ENCODE data around the gene RAB6A.

The RAB6A gene

DNA sequence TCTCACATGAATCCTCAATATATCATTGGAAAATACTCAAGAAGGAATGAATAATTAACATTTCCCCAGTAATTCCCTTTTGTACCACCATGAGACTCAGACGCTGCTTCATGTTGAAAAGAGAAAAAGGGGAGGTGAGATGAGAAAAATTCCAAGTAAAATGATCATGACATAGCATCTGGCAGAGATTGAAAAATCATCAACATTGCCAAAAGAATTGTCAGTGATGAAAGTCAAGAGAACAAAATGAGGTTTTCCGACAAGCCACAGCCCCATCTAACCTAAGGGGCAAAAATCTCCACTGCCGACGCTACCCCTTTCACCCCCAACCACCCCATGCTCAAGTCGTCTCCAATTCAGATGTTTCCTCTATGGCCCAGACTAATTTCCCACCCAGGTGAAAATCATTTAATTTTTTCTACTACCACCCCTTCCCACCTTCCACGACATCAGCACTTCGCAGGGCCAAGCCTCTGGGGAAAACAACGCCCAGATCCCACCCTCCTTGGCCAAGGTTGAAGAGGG is 1.2 kb downstream of the RAB6A start:
- H3K27ac ChIP-seq (ENCODE audit: low read length): no peak overlapping the region
- H2AFZ ChIP-seq (ENCODE audit: low read length): peak overlapping the region; percentile 70
- H3K4me1 ChIP-seq (ENCODE audit: low read length): peaks cover 13% of the 10 kb centered on the region; the same call in 1 of the 2 replicates

DNA sequence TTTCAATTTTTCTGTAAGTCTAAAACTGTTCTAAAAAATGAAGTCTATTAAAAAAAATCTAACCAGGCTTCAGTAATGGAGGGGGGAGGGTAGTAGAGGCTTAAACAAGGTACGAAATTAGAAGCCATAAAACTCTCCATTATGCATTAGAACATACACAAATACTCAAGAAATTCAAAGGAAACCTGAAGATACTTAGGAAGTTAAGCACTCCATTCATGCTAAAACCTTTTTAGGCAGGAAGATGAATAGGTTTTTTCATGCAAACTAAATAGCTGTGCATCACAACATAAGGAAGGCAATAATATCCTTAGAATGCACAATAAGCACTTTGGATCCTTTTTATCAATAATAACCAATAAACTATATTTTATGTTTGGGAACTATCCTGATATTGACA is 2.4 kb downstream of the RAB6A start:
- Histone ChIP-seq H4K20me1 (ENCODE audit: insufficient read depth, low read length) (no peaks in the 10 kb centered on the region), H3K27ac (ENCODE audit: low read length) (no peak overlapping the region), H3K9me2 (replicated peaks; ENCODE audit: insufficient read depth, low read length) (no peaks in the 10 kb centered on the region), H3F3A (ENCODE audit: insufficient read depth, low read length) (peaks cover 3% of the 10 kb centered on the region; the same call in 1 of the 2 replicates), H2AFZ (ENCODE audit: low read length) (no peak overlapping the region), H3K4me1 (ENCODE audit: low read length) (peaks cover 13% of the 10 kb centered on the region; the same call in 1 of the 2 replicates), H3K4me3 (ENCODE audit: low read length) (no peak overlapping the region; the same call in 1 of the 2 replicates), H3K9ac (ENCODE audit: low read length) (no peak overlapping the region), H3K27me3 (replicated peaks; ENCODE audit: insufficient read depth, low read length) (no peaks in the 10 kb centered on the region), H3K36me3 (replicated peaks; ENCODE audit: insufficient read depth, low read length) (no peaks in the 10 kb centered on the region), H3K79me2 (ENCODE audit: low read length) (peaks cover 67% of the 10 kb centered on the region), H3K4me2 (ENCODE audit: low read depth, low read length) (peak overlapping the region; percentile 72; the same call in 1 of the 2 replicates), H3K9me3 (replicated peaks; ENCODE audit: insufficient read depth, low read length) (no peaks in the 10 kb centered on the region)
- DNase-seq: no peak
- TF ChIP-seq EZH2 (optimal IDR thresholded peaks at IDR 0.05; ENCODE audit: low read depth, low read length) (no peak), EZH2phosphoT487 (IDR thresholded peaks at IDR 0.05; ENCODE audit: low read length) (no peak)
- TF ChIP-seq, protein P1, sequence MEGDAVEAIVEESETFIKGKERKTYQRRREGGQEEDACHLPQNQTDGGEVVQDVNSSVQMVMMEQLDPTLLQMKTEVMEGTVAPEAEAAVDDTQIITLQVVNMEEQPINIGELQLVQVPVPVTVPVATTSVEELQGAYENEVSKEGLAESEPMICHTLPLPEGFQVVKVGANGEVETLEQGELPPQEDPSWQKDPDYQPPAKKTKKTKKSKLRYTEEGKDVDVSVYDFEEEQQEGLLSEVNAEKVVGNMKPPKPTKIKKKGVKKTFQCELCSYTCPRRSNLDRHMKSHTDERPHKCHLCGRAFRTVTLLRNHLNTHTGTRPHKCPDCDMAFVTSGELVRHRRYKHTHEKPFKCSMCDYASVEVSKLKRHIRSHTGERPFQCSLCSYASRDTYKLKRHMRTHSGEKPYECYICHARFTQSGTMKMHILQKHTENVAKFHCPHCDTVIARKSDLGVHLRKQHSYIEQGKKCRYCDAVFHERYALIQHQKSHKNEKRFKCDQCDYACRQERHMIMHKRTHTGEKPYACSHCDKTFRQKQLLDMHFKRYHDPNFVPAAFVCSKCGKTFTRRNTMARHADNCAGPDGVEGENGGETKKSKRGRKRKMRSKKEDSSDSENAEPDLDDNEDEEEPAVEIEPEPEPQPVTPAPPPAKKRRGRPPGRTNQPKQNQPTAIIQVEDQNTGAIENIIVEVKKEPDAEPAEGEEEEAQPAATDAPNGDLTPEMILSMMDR (IDR thresholded peaks at IDR 0.05; ENCODE audit: low read length): no peak

More for the DNA sequence above, 1.2 kb downstream of the RAB6A start:
- peaks cover 55% of the 10 kb centered on the region for H3K79me2 ChIP-seq (ENCODE audit: low read length)
- no peaks in the 10 kb centered on the region for H3K27me3 ChIP-seq (replicated peaks; ENCODE audit: insufficient read depth, low read length)
- peak overlapping the region; percentile 72 for H3K4me2 ChIP-seq (ENCODE audit: low read depth, low read length)
- H3F3A ChIP-seq (ENCODE audit: insufficient read depth, low read length): peaks cover 3% of the 10 kb centered on the region; the same call in 1 of the 2 replicates
- no peaks in the 10 kb centered on the region for H3K9me3 ChIP-seq (replicated peaks; ENCODE audit: insufficient read depth, low read length)
- no peak for DNase-seq
- no peaks in the 10 kb centered on the region for H4K20me1 ChIP-seq (ENCODE audit: insufficient read depth, low read length)
- no peaks in the 10 kb centered on the region for H3K36me3 ChIP-seq (replicated peaks; ENCODE audit: insufficient read depth, low read length)
- TF ChIP-seq EZH2phosphoT487 (IDR thresholded peaks at IDR 0.05; ENCODE audit: low read length): no peak
- TF ChIP-seq, protein P1 (IDR thresholded peaks at IDR 0.05; ENCODE audit: low read length): no peak; the same call in 1 of the 2 replicates
- TF ChIP-seq EZH2 (optimal IDR thresholded peaks at IDR 0.05; ENCODE audit: low read depth, low read length): no peak
- H3K4me3 ChIP-seq (ENCODE audit: low read length): peak overlapping the region; percentile 95
- peak overlapping the region; percentile 83; the same call in 1 of the 2 replicates for H3K9ac ChIP-seq (ENCODE audit: low read length)
- no peaks in the 10 kb centered on the region for H3K9me2 ChIP-seq (replicated peaks; ENCODE audit: insufficient read depth, low read length)

DNA sequence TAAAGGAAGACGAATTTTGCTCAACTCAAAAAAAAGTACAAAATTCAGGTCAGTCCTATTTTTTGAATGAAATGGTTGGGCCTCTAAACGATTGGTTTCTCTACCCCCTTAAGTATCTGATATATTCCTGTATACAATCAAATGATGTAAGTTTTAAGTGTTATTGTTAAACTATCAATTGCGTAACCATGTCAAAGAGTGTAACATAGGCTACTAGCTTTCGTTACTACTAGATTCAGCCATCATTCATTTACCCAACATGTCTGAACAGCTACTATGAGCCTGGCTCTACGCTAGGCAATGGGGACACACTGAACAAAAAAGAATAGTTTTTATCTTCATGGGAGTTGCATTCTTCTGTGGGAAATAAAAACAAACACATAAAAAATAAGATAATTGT is 3.3 kb downstream of the RAB6A start:
- no peak overlapping the region for H3K27ac ChIP-seq (ENCODE audit: low read length)
- no peak overlapping the region for H2AFZ ChIP-seq (ENCODE audit: low read length)
- H3K4me3 ChIP-seq (ENCODE audit: low read length): no peak overlapping the region
- no peaks in the 10 kb centered on the region for H3K9me3 ChIP-seq (replicated peaks; ENCODE audit: insufficient read depth, low read length)
- no peaks in the 10 kb centered on the region for H3K9me2 ChIP-seq (replicated peaks; ENCODE audit: insufficient read depth, low read length)
- no peaks in the 10 kb centered on the region for H3K27me3 ChIP-seq (replicated peaks; ENCODE audit: insufficient read depth, low read length)
- no peak overlapping the region for H3K9ac ChIP-seq (ENCODE audit: low read length)
- no peaks in the 10 kb centered on the region for H4K20me1 ChIP-seq (ENCODE audit: insufficient read depth, low read length)
- TF ChIP-seq EZH2phosphoT487 (IDR thresholded peaks at IDR 0.05; ENCODE audit: low read length): no peak
- TF ChIP-seq EZH2 (optimal IDR thresholded peaks at IDR 0.05; ENCODE audit: low read depth, low read length): no peak
- TF ChIP-seq, protein P1 (IDR thresholded peaks at IDR 0.05; ENCODE audit: low read length): no peak
- H3K36me3 ChIP-seq (replicated peaks; ENCODE audit: insufficient read depth, low read length): no peaks in the 10 kb centered on the region
- no peaks in the 10 kb centered on the region for H3F3A ChIP-seq (ENCODE audit: insufficient read depth, low read length)
- no peak for DNase-seq
- no peak overlapping the region for H3K4me2 ChIP-seq (ENCODE audit: low read depth, low read length)
- peaks cover 13% of the 10 kb centered on the region; the same call in 1 of the 2 replicates for H3K4me1 ChIP-seq (ENCODE audit: low read length)
- H3K79me2 ChIP-seq (ENCODE audit: low read length): peaks cover 73% of the 10 kb centered on the region

Measured in MM.1S (cell line).